Gastroesophageal sphincter (tissue), 3 donors: ENCODE measurements around the gene SRRT.

Source experiments
- EP300 ChIP-seq: sonication (generic); formaldehyde crosslinking; IDR thresholded peaks from one replicate; pipeline ENCODE4 v1.6.1; 2017; ENCODE audit warnings: antibody characterized with exemption, mild to moderate bottlenecking
- POLR2A ChIP-seq, 2 donors: fragments of 450-650 bp; IDR thresholded peaks; one replicate each; pipeline ENCODE4 v1.6.1; 2017; ENCODE audit warnings: antibody characterized with exemption in 2 of 2, mild to moderate bottlenecking in 2 of 2, moderate library complexity in 1 of 2
- TF ChIP-seq, protein P1 (sequence below), 4 experiments: fragments of 200-600 bp in 2 of 4; fragments of 450-650 bp in 2 of 4; sonication (generic) in 1 of 4; IDR thresholded peaks; one replicate each; pipeline ENCODE4 v1.5.1; 2017 to 2019; ENCODE audit warnings: antibody characterized with exemption in 4 of 4, mild to moderate bottlenecking in 2 of 4, moderate library complexity in 2 of 4

DNA sequence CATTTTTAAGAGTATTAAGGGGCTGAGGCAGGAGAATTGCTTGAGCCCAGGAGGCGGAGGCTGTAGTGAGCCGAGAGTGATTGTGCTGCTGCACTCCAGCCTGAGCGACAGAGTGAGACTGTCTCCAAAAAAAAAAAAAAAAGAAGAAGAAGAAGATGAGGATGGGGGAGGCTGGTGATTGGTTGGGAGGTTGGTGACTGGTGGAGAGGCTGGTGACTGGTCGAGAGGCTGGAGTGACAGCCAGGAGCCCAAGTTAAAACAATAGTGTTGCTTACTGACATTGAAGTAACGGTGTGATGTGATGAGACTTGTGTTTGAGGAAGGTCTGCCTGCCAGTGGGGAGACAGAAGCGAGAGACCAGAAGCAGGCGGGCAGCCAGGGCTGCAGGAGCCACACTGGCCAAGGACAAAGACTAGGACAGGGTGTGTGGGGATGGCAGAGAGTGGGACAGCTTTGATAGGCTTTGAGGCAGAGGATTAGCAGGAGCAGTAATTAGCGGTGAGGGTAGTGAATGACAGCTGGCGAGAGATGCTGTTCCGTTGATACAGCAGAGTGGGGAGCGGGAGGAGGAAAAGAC, 4.9 kb downstream of the SRRT start:
- TF ChIP-seq, protein P1, sequence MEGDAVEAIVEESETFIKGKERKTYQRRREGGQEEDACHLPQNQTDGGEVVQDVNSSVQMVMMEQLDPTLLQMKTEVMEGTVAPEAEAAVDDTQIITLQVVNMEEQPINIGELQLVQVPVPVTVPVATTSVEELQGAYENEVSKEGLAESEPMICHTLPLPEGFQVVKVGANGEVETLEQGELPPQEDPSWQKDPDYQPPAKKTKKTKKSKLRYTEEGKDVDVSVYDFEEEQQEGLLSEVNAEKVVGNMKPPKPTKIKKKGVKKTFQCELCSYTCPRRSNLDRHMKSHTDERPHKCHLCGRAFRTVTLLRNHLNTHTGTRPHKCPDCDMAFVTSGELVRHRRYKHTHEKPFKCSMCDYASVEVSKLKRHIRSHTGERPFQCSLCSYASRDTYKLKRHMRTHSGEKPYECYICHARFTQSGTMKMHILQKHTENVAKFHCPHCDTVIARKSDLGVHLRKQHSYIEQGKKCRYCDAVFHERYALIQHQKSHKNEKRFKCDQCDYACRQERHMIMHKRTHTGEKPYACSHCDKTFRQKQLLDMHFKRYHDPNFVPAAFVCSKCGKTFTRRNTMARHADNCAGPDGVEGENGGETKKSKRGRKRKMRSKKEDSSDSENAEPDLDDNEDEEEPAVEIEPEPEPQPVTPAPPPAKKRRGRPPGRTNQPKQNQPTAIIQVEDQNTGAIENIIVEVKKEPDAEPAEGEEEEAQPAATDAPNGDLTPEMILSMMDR (IDR thresholded peaks at IDR 0.05), result no peak
- TF ChIP-seq POLR2A (IDR thresholded peaks at IDR 0.05) (no peak), EP300 (no peak)
